HG03558 (cell line): ENCODE measurements around the gene UMAD1.
"Not testable (repeated sequence)": the region's sequence is repeated elsewhere in the genome, so short reads cannot be mapped to it uniquely, and the experiment has no call there.

Experiments used
- ATAC-seq: cut with Tn5 transposase; IDR thresholded peaks from one replicate; pipeline ENCODE4 v1.9.1; 2021; ENCODE audit warnings: moderate number of reproducible peaks; ENCODE audit not compliant: unreplicated experiment; ENCODE audit errors: extremely low read depth

The UMAD1 gene

GRCh38 chr7:7792056-7792455 is 151.5 kb downstream of the UMAD1 start:
- no peak for ATAC-seq

- no peak for ATAC-seq
These were observed 152.7 kb downstream of the UMAD1 start for GRCh38 chr7:7793249-7793648.

DNA sequence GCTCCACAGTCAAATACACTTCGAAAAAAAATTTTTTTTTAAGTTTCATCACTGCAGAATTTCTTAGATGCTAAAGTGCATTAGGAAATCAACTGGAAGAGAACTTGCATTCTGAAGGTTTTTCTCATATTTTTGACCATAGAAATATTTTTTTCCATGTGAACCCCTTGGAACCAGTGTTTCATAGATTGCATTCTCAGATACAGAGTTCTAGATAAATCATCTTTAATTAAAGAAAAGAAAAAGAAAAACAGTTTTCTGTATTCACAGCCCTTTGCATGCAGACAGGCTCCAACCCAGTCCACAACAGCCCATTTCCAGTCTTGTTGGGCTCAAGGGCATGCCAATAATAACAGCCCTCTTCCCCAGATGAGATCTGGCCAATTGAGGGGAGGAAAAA is 153.4 kb downstream of the UMAD1 start:
- ATAC-seq, result no peak

DNA sequence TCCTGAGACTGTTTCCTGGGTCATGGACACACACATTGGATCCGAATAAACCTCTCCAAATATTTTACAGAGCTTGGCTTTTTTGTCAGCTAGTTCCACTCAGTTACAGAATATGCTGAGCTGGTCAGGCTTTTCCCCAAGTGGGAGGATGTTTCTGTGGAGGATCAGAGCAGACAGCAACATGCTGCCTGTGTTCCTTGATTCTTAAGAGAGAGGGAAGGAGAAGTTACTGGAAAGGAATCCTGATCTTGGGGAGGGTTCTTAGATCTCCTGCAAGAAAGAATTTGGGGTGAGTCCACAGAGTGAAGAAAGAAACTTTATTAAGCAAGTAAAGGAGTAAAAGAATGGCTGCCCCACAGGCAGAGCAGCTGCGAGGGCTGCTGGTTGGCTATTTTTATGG is 154.7 kb downstream of the UMAD1 start:
- no peak for ATAC-seq

GRCh38 chr7:7795630-7796121 is 155.1 kb downstream of the UMAD1 start:
- no peak for ATAC-seq

- ATAC-seq, result no peak
These were observed 158.0 kb downstream of the UMAD1 start for GRCh38 chr7:7798510-7798909.

GRCh38 chr7:7799138-7799537 is 158.6 kb downstream of the UMAD1 start:
- ATAC-seq, result no peak

- no peak for ATAC-seq
These were observed 162.0 kb downstream of the UMAD1 start for GRCh38 chr7:7802531-7802930.

- no peak for ATAC-seq
These were observed 163.2 kb downstream of the UMAD1 start for GRCh38 chr7:7803715-7804178.

- not testable (repeated sequence) for ATAC-seq
These were observed 164.3 kb downstream of the UMAD1 start for GRCh38 chr7:7804822-7805221.

GRCh38 chr7:7805511-7806153 is 165.1 kb downstream of the UMAD1 start:
- ATAC-seq, result no peak

DNA sequence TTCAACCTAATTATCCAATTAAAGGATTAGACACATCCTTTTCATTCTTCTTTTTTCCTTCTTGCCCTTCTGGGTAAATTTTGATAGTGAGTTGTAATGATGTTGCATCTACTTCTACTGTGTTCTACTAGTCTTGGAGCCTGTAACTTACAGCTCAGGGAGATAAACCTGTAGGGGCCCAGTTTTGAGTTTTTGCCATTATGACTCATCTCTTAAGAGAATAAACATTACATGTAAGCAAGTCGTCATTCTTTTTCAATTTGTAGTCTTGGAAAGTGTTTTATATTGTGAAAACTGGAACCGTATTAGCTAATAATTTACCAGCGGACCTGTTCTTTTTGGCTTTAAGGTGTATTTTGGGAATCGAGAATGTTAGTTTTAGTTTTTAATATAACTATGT is 167.6 kb downstream of the UMAD1 start:
- no peak for ATAC-seq

DNA sequence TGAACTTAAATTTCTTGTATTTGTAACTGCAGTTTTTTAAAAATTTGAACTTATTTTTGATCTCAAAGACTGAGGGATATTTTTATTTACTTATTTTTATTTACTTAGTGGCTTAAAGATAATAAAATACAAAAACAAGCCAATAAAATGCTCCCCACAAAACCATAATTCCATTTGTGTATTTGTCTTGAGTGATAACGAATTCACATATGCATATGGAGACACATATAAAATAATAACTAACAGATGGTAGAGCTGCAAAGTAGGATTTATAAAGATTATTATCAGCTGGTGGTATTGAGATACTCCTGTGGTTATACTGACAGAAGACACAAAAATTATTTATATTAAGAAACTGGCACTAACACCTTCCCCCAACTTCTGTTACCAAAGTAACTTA is 168.1 kb downstream of the UMAD1 start:
- no peak for ATAC-seq

GRCh38 chr7:7810380-7810779 is 169.8 kb downstream of the UMAD1 start:
- ATAC-seq, result no peak

GRCh38 chr7:7810826-7811225 is 170.3 kb downstream of the UMAD1 start:
- no peak for ATAC-seq

DNA sequence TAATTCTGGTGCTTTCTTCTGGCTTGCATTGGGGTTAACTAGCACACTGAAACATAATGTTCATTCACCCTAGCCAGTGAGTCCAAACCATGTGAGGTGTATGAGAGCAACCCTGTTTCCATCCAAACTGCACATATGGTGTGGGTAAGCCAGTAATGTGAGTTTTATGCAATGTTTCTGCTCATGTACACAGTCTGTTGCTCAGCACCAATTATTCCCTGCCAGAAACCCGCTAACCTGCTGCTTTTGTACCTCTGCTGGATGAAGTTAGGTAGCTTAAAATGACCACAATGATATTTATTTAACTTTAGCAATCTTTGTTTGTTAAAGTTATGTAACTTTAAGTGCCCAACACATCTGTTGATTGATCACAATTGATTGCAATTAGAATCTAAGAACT is 171.6 kb downstream of the UMAD1 start:
- no peak for ATAC-seq

DNA sequence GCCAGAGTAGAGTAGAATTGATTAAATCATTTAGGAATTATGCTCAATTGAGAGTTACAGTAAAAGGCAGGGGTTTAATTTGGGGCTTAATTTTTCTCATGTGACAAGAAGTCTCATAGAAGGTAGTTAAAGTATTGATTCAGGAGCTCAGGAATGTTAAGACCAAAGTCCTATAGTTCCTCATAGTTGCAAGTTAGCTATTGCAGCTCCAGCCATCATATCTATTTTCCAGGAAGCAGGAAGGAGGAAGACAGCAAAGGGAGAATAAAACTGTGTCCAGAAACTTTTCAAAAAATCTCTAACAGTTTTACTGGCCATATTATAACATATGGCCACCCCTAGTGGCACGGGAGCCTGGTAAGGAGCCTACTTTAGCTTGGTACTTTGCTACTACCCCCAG is 174.8 kb downstream of the UMAD1 start:
- ATAC-seq, result no peak

DNA sequence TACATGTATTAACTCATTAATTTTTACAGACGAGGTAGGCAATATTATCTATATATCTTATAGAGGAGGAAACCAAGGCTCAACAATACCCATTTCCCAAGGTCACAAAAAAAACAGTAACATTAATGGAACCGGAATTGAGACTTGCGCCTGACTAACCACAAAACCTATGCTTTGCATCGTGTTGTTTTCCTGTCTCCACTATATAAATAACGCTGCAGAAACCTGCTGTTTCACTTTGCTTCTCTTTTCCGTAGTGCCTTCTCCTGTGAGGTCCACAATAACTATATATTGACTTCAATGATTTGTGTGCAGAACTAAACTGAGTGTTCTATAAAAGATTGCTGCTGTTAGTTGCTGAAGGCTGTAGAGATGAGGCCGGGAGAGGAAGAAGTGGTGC is 175.5 kb downstream of the UMAD1 start:
- no peak for ATAC-seq

DNA sequence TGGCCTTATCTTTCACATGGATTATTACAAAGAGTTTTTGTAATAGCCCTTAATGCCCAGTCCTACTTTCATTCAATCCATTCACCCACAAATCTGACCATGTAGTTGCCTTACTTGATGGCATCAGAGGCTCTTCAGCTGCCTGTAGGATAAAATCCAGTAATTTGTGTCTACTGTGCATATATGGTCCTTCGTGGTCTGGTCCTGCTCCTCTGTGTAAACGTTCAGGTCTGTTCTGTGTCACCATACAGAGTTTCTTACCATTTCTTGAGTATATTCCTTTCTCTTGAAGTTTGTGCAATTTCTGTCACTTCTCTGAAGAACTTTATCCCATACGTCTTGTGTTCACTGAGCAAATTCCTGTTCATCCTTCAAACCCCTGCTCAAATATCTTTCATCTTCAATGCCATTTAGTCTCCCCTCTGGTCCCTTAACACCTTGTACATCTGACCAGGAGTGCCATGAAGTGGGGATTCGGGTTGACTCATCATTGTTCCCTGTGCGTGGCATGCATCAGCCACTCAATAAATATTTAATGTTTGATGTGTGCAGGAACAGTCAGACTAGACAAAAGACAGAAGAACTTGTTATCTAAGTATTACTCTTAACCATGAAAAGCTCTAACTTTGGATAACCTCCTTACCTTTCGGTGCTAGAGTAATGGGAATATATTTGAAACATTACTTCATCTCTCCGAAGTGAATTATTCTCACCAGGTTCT is 176.4 kb downstream of the UMAD1 start:
- ATAC-seq, result no peak

DNA sequence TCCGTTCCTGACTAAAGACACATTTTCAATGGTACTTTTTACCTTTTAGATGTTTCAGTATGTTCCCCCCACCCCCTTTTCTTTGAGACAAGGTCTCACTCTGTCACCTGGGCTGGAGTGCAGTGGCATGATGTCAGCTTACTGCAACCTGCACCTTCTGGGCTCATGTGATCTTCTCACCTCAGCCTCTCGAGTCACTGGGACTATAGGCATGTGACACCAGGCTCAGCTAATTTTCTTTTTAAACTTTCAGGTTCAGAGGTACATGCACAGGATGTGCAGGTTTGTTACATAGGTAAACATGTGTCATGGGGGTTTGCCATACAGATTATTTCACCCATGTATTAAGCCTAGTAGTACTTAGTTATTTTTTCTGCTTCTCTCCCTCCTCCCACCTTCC is 177.2 kb downstream of the UMAD1 start:
- ATAC-seq, result no peak

GRCh38 chr7:7818179-7818578 is 177.6 kb downstream of the UMAD1 start:
- ATAC-seq, result not testable (repeated sequence)
